Astrocyte (in vitro differentiated cells and primary cell): Measurements from ENCODE around the gene CPNE4. TPM values are rescaled to one million over a fixed set of nuclear protein-coding genes. Genes with fewer than 3 reads are reported as not detected.

ENCODE experiments used
- DNase-seq: peaks from one replicate; pipeline ENCODE4 v3.0.0-alpha.2; 2010; ENCODE audit warnings: low read depth
- FAIRE-seq: peaks from 2 replicates; lab custom pipeline; 2011; peaks lifted over from hg19 to GRCh38; lab: Jason Lieb, UNC
- H2AFZ ChIP-seq: 2 replicates; pipeline ENCODE4 v1.6.0; 2012; ENCODE audit warnings: low read depth, low read length, inconsistent platforms
- H3K27ac ChIP-seq: 2 replicates; pipeline ENCODE4 v1.5.1; 2011; ENCODE audit warnings: low read depth, low read length, inconsistent platforms
- H3K27me3 ChIP-seq: 2 replicates; pipeline ENCODE4 v1.6.0; 2011; ENCODE audit warnings: low read length, inconsistent platforms; ENCODE audit not compliant: insufficient read depth
- H3K36me3 ChIP-seq: 2 replicates; pipeline ENCODE4 v1.5.1; 2011; ENCODE audit warnings: low read length, inconsistent platforms; ENCODE audit not compliant: insufficient read depth
- H3K4me1 ChIP-seq: 2 replicates; pipeline ENCODE4 v1.5.1; 2011; ENCODE audit warnings: low read length, inconsistent platforms; ENCODE audit not compliant: insufficient read depth
- H3K4me2 ChIP-seq: 2 replicates; pipeline ENCODE4 v1.6.0; 2012; ENCODE audit warnings: low read length, inconsistent platforms
- H3K4me3 ChIP-seq: 2 replicates; pipeline ENCODE4 v1.5.1; 2011; ENCODE audit warnings: low read depth, mild to moderate bottlenecking, low read length, inconsistent platforms; ENCODE audit not compliant: insufficient read depth
- H3K79me2 ChIP-seq: 2 replicates; pipeline ENCODE4 v1.6.0; 2012; ENCODE audit warnings: mild to moderate bottlenecking, low read length, inconsistent platforms; ENCODE audit not compliant: insufficient read depth
- H3K9ac ChIP-seq: 2 replicates; pipeline ENCODE4 v1.6.0; 2012; ENCODE audit warnings: mild to moderate bottlenecking, low read length, inconsistent platforms
- H3K9me3 ChIP-seq: 2 replicates; pipeline ENCODE4 v1.5.1; 2012; ENCODE audit warnings: low read depth, mild to moderate bottlenecking, low read length, inconsistent platforms; ENCODE audit not compliant: insufficient read depth
- H4K20me1 ChIP-seq: 2 replicates; pipeline ENCODE4 v1.6.0; 2012; ENCODE audit warnings: low read length, inconsistent platforms; ENCODE audit not compliant: insufficient read depth
- H3K27ac Mint-ChIP-seq: one replicate; pipeline ENCODE4 v1.8.0; 2021; ENCODE audit warnings: mild to moderate bottlenecking, mixed read lengths; ENCODE audit not compliant: unreplicated experiment
- H3K27me3 Mint-ChIP-seq: one replicate; pipeline ENCODE4 v1.8.0; 2021; ENCODE audit warnings: low read depth, mixed read lengths; ENCODE audit not compliant: unreplicated experiment
- H3K36me3 Mint-ChIP-seq: one replicate; pipeline ENCODE4 v1.8.0; 2021; ENCODE audit warnings: low read depth, mixed read lengths; ENCODE audit not compliant: unreplicated experiment
- H3K4me1 Mint-ChIP-seq: one replicate; pipeline ENCODE4 v1.8.0; 2021; ENCODE audit warnings: low read depth, mixed read lengths; ENCODE audit not compliant: unreplicated experiment
- H3K4me3 Mint-ChIP-seq: one replicate; pipeline ENCODE4 v1.8.0; 2021; ENCODE audit warnings: mild to moderate bottlenecking, moderate library complexity, mixed read lengths; ENCODE audit not compliant: unreplicated experiment
- H3K9me3 Mint-ChIP-seq: one replicate; pipeline ENCODE4 v1.8.0; 2021; ENCODE audit warnings: mild to moderate bottlenecking, mixed read lengths; ENCODE audit not compliant: unreplicated experiment
- EZH2 ChIP-seq: IDR thresholded peaks from 2 replicates; pipeline ENCODE4 v1.6.1; 2012; ENCODE audit warnings: mild to moderate bottlenecking, low read length, inconsistent platforms; ENCODE audit not compliant: insufficient read depth
- total RNA-seq: library from RNA; stranded (reverse); gene quantifications from 2 replicates; pipeline ENCODE4 v1.2.1, GENCODE V29; 2021
- TF ChIP-seq, protein P1 (sequence below): IDR thresholded peaks from 2 replicates; pipeline ENCODE4 v1.5.1; 2011; ENCODE audit warnings: low read depth, mild to moderate bottlenecking, inconsistent platforms, low read length, moderate library complexity; ENCODE audit not compliant: insufficient read depth

Gene CPNE4
- total RNA-seq, 1 donor from 2014 or later: 0.68 TPM

DNA sequence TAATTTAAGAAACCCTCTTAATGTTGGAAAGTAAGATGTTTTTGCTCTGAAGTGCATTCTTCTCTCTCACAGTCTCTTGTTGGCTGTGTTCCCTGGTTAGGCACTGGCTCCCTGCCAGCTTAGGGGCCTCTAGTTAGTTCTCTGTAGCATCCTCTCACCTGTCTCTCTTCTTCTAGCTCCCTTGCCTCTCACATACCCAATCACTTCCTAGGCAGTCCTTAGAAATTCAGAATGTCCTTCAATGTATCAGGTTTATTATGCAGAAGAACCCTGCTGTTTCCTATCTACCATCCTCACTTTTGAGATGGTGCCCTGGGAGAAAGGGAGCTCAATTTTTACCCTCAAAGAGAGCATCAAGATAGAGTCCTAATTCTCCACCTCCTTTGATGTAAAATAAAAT is 36.2 kb upstream of the CPNE4 start:
- peaks cover 23% of the 10 kb centered on the region for H3K27me3 Mint-ChIP-seq
- H3K36me3 Mint-ChIP-seq: no peaks in the 10 kb centered on the region
- DNase-seq (no peak), FAIRE-seq (no peak)
- Histone ChIP-seq H3K4me3 (no peak overlapping the region), H3K9ac (no peak overlapping the region), H3K36me3 (no peaks in the 10 kb centered on the region), H2AFZ (no peak overlapping the region), H3K4me2 (no peak overlapping the region), H3K79me2 (no peaks in the 10 kb centered on the region), H3K4me1 (no peaks in the 10 kb centered on the region), H3K27me3 (no peaks in the 10 kb centered on the region), H4K20me1 (no peaks in the 10 kb centered on the region), H3K9me3 (no peaks in the 10 kb centered on the region), H3K27ac (no peak overlapping the region)
- H3K9me3 Mint-ChIP-seq: no peaks in the 10 kb centered on the region
- no peak overlapping the region for H3K4me3 Mint-ChIP-seq
- H3K27ac Mint-ChIP-seq: no peak overlapping the region
- TF ChIP-seq EZH2: no peak
- TF ChIP-seq, protein P1, sequence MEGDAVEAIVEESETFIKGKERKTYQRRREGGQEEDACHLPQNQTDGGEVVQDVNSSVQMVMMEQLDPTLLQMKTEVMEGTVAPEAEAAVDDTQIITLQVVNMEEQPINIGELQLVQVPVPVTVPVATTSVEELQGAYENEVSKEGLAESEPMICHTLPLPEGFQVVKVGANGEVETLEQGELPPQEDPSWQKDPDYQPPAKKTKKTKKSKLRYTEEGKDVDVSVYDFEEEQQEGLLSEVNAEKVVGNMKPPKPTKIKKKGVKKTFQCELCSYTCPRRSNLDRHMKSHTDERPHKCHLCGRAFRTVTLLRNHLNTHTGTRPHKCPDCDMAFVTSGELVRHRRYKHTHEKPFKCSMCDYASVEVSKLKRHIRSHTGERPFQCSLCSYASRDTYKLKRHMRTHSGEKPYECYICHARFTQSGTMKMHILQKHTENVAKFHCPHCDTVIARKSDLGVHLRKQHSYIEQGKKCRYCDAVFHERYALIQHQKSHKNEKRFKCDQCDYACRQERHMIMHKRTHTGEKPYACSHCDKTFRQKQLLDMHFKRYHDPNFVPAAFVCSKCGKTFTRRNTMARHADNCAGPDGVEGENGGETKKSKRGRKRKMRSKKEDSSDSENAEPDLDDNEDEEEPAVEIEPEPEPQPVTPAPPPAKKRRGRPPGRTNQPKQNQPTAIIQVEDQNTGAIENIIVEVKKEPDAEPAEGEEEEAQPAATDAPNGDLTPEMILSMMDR: no peak
- H3K4me1 Mint-ChIP-seq: no peaks in the 10 kb centered on the region

DNA sequence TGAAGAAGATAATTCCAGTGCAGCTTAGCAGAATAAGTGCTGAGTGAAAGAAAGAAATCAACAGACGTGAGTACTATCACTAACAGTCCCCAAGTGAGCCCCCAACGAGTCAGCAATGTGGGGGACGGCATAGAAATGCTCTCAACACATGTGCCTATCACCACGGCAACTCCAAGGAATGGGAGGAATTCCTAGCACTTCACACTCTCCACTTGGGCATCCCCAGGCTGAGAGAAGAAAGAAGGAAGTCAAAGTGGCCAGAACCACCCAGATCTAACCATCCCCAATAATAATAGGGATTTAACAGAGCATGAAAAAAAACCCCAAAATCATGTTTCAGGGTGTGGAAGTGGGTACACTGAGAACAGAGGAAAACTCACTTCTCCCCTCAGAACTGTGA is 29.3 kb upstream of the CPNE4 start:
- no peak overlapping the region for H3K4me3 ChIP-seq
- no peak overlapping the region for H3K4me2 ChIP-seq
- H3K79me2 ChIP-seq: no peaks in the 10 kb centered on the region
- FAIRE-seq: no peak
- no peak overlapping the region for H3K9ac ChIP-seq
- no peaks in the 10 kb centered on the region for H4K20me1 ChIP-seq
- no peaks in the 10 kb centered on the region for H3K27me3 ChIP-seq
- TF ChIP-seq, protein P1: no peak
- no peak for TF ChIP-seq EZH2
- H3K9me3 ChIP-seq: no peaks in the 10 kb centered on the region
- H3K27me3 Mint-ChIP-seq: peaks cover 2% of the 10 kb centered on the region
- no peak overlapping the region for H3K27ac Mint-ChIP-seq
- peaks cover 8% of the 10 kb centered on the region for H3K4me1 Mint-ChIP-seq
- no peak overlapping the region for H2AFZ ChIP-seq
- no peak overlapping the region for H3K27ac ChIP-seq
- H3K4me1 ChIP-seq: no peaks in the 10 kb centered on the region
- H3K9me3 Mint-ChIP-seq: no peaks in the 10 kb centered on the region
- H3K36me3 Mint-ChIP-seq: no peaks in the 10 kb centered on the region
- H3K4me3 Mint-ChIP-seq: no peak overlapping the region
- H3K36me3 ChIP-seq: no peaks in the 10 kb centered on the region
- DNase-seq: no peak

DNA sequence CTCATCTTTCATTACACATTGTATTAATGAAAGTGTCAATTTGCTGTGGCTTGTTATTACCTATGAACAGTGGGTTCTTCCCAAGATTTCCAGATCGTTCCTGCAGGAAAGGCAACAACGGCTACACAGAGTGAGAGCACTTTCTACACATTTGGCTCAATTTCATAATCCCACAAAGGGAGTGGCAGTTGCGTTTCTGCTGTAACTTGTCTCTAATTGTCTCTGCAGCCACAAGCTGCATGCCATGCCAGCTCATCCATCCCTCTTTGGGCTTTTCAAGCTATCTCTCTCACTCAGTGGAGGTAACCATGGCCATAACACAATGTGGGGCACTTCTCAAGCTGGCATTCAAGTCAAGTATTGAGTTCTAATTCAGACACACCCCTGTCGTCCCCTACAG is 27.7 kb upstream of the CPNE4 start:
- Mint-ChIP-seq H3K27ac (no peak overlapping the region), H3K4me1 (peaks cover 8% of the 10 kb centered on the region), H3K27me3 (peaks cover 2% of the 10 kb centered on the region), H3K36me3 (no peaks in the 10 kb centered on the region), H3K9me3 (no peaks in the 10 kb centered on the region), H3K4me3 (no peak overlapping the region)
- Histone ChIP-seq H3K36me3 (no peaks in the 10 kb centered on the region), H3K9ac (no peak overlapping the region), H4K20me1 (no peaks in the 10 kb centered on the region), H3K9me3 (no peaks in the 10 kb centered on the region), H3K27me3 (no peaks in the 10 kb centered on the region), H2AFZ (no peak overlapping the region), H3K4me1 (no peaks in the 10 kb centered on the region), H3K27ac (no peak overlapping the region), H3K4me3 (no peak overlapping the region), H3K79me2 (no peaks in the 10 kb centered on the region), H3K4me2 (no peak overlapping the region)
- TF ChIP-seq EZH2: no peak
- TF ChIP-seq, protein P1: no peak
- DNase-seq (no peak), FAIRE-seq (no peak)
